ENCODE results near the gene ROR2.

DNA sequence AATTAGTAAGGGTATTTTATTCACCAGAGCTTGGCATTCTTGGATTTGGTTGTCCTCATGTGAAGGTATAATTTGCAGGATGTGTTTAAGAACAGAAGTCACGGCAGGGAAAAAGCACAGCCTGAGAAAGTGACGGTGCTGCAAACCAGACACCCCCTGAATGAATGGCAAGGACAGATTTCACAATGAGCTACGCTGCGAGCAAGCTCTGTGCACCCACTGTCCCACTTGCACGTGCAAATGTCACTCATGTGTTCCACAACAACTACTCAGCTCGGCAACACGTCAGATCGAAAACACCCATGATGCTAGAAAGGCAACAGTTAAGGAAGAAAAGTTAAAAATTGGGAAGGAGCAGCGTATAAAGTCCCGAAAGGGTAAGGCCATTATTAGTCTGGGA, 168.9 kb downstream of the ROR2 start:
- TF ChIP-seq POLR2A (IDR thresholded peaks at IDR 0.05; ENCODE audit: low read length) = no peak
- TF ChIP-seq GATA1 (IDR thresholded peaks at IDR 0.05; ENCODE audit: low read depth, low read length) = no peak
